Transverse colon (tissue), 4 donors: ENCODE measurements around the gene TCEA3.

Experiments used
- CTCF ChIP-seq, 5 experiments: fragments of 200-600 bp in 3 of 5; fragments of 450-650 bp in 2 of 5; sonication (generic) in 3 of 5; IDR thresholded peaks; 1 replicate in 2 of 5; 2 replicates in 3 of 5; pipeline ENCODE4 v1.5.1; 2016 to 2017; ENCODE audit warnings: antibody characterized with exemption in 5 of 5, inconsistent platforms in 3 of 5, mild to moderate bottlenecking in 2 of 5, moderate library complexity in 1 of 5
- EP300 ChIP-seq: sonication (generic); formaldehyde crosslinking; IDR thresholded peaks from one replicate; pipeline ENCODE4 v1.6.1; 2017; ENCODE audit warnings: antibody characterized with exemption, low read depth
- POLR2A ChIP-seq: fragments of 450-650 bp; IDR thresholded peaks from one replicate; pipeline ENCODE4 v1.6.1; 2016; ENCODE audit warnings: antibody characterized with exemption, mild to moderate bottlenecking, moderate library complexity
- POLR2AphosphoS5 ChIP-seq, 3 donors: sonication (generic); formaldehyde crosslinking; IDR thresholded peaks; one replicate each; pipeline ENCODE4 v1.6.1; 2016; ENCODE audit warnings: antibody characterized with exemption in 3 of 3

- TF ChIP-seq CTCF (IDR thresholded peaks at IDR 0.05), result no peak
- no peak for TF ChIP-seq POLR2A
- no peak for TF ChIP-seq EP300
- no peak for TF ChIP-seq POLR2AphosphoS5 (IDR thresholded peaks at IDR 0.05)
Measured at GRCh38 chr1:23441446-23442148, 17.0 kb upstream of the TCEA3 start.
